ENCODE measurements around the gene RAD51B. TPM values are rescaled to one million over a fixed set of nuclear protein-coding genes. Genes with fewer than 3 reads are reported as not detected.

RAD51B gene
- total and polyA plus RNA-seq, 2 experiments from 2014 or later, result 11.7 to 17.8 TPM

GRCh38 chr14:68135028-68135427 is 315.4 kb downstream of the RAD51B start:
- Histone ChIP-seq H3K4me3 (no peak overlapping the region), H3K4me1 (ENCODE audit: low read depth) (peaks cover 15% of the 10 kb centered on the region), H3K27me3 (no peaks in the 10 kb centered on the region), H3K9me3 (ENCODE audit: low read depth) (no peaks in the 10 kb centered on the region), H3K36me3 (no peaks in the 10 kb centered on the region), H3K27ac (no peak overlapping the region)
- no peak for TF ChIP-seq CTCF (IDR thresholded peaks at IDR 0.05; ENCODE audit: low read depth, low read length)
- DNase-seq (ENCODE audit: low read depth in 1 of 2, low spot score in 1 of 2), result no peak

GRCh38 chr14:68135566-68135965 is 316.0 kb downstream of the RAD51B start:
- no peak for DNase-seq (ENCODE audit: low read depth in 1 of 2, low spot score in 1 of 2)
- H3K4me1 ChIP-seq (ENCODE audit: low read depth), result peaks cover 20% of the 10 kb centered on the region
- H3K27ac ChIP-seq, result no peak overlapping the region
- no peak overlapping the region for H3K4me3 ChIP-seq
- H3K27me3 ChIP-seq, result no peaks in the 10 kb centered on the region
- TF ChIP-seq CTCF (IDR thresholded peaks at IDR 0.05; ENCODE audit: low read depth, low read length), result no peak
- no peaks in the 10 kb centered on the region for H3K9me3 ChIP-seq (ENCODE audit: low read depth)
- no peaks in the 10 kb centered on the region for H3K36me3 ChIP-seq

- Histone ChIP-seq H3K4me3 (no peak overlapping the region), H3K4me1 (ENCODE audit: low read depth) (peaks cover 20% of the 10 kb centered on the region), H3K36me3 (no peaks in the 10 kb centered on the region), H3K27ac (peak overlapping the region; percentile 70), H3K9me3 (ENCODE audit: low read depth) (no peaks in the 10 kb centered on the region), H3K27me3 (no peaks in the 10 kb centered on the region)
- TF ChIP-seq CTCF (IDR thresholded peaks at IDR 0.05; ENCODE audit: low read depth, low read length), result no peak
- DNase-seq (ENCODE audit: low read depth in 1 of 2, low spot score in 1 of 2), result peak; percentile 81 to 89
Measured at GRCh38 chr14:68137704-68138619, 318.4 kb downstream of the RAD51B start.

- Histone ChIP-seq H3K27ac (no peak overlapping the region), H3K9me3 (ENCODE audit: low read depth) (no peaks in the 10 kb centered on the region), H3K27me3 (no peaks in the 10 kb centered on the region), H3K4me1 (ENCODE audit: low read depth) (peaks cover 20% of the 10 kb centered on the region), H3K4me3 (no peak overlapping the region), H3K36me3 (no peaks in the 10 kb centered on the region)
- DNase-seq (ENCODE audit: low read depth in 1 of 2, low spot score in 1 of 2), result no peak
- TF ChIP-seq CTCF (IDR thresholded peaks at IDR 0.05; ENCODE audit: low read depth, low read length), result no peak
Measured at GRCh38 chr14:68139431-68140075, 320.0 kb downstream of the RAD51B start.

- TF ChIP-seq CTCF (IDR thresholded peaks at IDR 0.05; ENCODE audit: low read depth, low read length), result no peak
- Histone ChIP-seq H3K4me3 (no peak overlapping the region), H3K9me3 (ENCODE audit: low read depth) (no peaks in the 10 kb centered on the region), H3K36me3 (no peaks in the 10 kb centered on the region), H3K27ac (no peak overlapping the region), H3K4me1 (ENCODE audit: low read depth) (peaks cover 20% of the 10 kb centered on the region), H3K27me3 (no peaks in the 10 kb centered on the region)
- DNase-seq (ENCODE audit: low read depth in 1 of 2, low spot score in 1 of 2), result peak; percentile 26 to 93
Measured at GRCh38 chr14:68140076-68140741, 320.6 kb downstream of the RAD51B start.
